Measurements from ENCODE around the gene CUL1.

- TF ChIP-seq POLR2A (IDR thresholded peaks at IDR 0.05; ENCODE audit: low read depth, low read length) (no peak), POLR2AphosphoS5 (IDR thresholded peaks at IDR 0.05; ENCODE audit: low read depth, low read length) (no peak)
Observed at GRCh38 chr7:148794476-148794875, 95.8 kb downstream of the CUL1 start.
